ENCODE measurements around the gene FSTL1. TPM values are rescaled to one million over a fixed set of nuclear protein-coding genes. Genes with fewer than 3 reads are reported as not detected.

Gene FSTL1
- total RNA-seq, 1 donor from 2014 or later: 217 TPM

DNA sequence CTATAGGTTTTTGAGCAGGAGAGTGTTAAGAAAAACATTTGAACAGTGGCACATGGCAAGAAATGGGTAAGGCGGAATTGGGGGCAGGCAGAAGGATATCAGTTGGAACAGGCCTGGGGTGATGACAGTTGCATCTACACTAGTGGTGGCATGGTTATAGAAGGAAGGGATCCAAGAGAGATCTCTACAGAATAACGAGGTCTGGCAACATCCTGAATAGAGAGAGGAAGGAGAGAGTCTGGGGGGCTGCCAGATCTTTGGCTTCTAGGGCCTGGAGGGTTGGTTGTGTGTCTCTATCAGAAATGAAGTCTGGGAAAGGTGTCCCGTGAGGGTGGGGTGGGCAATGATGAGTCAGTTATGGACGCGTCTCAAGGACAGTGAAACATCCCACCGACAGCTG is 26.3 kb downstream of the FSTL1 start:
- no peak for DNase-seq (ENCODE audit: missing footprints)
- intact Hi-C loops (cut with DNase I): loop anchor here (1.0 to 5.0 kb wide), 2 partner anchors 132 to 847 kb away; partner anchors contain the start of gene ADPRH
- ATAC-seq: peak; percentile 33

DNA sequence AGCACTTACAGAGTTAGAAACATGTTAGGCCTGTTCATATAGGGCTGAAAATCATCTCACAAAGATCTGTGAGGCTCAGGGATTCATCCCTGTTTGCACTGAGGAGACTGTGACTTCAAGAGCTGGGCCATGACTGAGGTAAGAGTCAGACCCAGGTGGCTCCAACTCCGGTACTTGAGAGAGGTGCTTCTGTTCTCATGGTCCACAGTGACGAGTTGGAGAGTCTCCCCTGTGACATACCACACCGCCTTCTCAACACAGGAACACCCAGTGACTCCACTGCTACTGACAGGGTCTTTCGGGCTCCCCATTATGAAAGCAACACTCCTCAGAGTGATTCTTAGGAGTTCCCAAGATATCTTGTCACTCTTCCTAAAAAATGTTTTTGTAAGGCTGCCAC is 27.4 kb downstream of the FSTL1 start:
- intact Hi-C loops (cut with DNase I): loop anchor here (5.0 kb wide), 1 partner anchor 846 kb away; the partner anchor contains the start of gene ADPRH
- ATAC-seq: no peak

DNA sequence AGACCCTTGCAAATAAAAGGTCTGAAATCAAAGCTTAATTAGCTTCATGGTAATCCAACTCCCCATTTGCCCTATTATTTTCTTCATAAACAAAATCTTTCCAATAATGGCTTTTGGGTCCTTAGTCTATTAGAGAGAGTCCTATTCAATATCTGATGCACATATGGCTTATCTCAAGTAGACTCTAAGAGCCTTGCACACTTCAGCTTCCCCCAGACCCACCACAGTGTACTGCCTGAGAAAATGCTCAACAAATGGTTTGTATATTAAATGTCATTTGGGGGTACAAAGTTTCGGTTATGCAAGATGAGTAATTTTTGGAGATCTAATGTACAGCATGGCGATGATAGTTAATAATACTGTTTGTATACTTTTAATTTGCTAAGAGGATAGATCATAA is 28.9 kb downstream of the FSTL1 start:
- intact Hi-C loops (cut with DNase I): loop anchor here (5.0 kb wide), 1 partner anchor 845 kb away; the partner anchor contains the start of gene ADPRH
- DNase-seq (ENCODE audit: missing footprints) (no peak), ATAC-seq (no peak)

More for the DNA sequence above, 27.4 kb downstream of the FSTL1 start:
- no peak for DNase-seq (ENCODE audit: missing footprints)

DNA sequence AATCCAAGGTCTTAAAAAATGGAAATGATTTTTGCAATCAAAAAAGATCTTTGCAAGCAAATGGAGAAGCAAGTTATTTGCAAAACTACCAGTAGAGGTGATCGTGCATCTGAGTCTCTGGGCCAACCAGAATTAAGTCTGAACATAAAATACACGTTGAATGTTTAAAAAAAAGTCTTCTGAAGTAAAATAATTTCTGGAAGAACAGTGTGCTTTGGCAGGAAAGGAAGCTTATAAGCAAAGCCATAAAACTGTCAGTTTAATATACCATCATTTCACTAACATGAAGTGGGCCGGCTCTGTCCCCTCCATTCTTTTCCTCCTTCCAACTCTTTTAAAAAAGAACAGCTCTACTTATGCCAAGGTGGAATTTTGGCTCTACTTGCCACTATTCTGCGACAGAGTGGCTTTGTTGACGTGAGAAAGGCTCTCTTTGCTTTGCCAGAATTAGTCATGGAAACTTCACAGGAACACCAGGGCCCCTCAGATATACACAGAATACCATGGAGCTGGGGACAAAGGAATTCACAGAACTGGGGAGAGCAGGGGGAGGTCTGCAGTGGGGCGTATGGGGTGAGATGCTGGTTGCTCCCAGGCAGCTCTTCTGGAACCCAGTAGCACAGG is 29.8 kb downstream of the FSTL1 start:
- peak; percentile 33 for ATAC-seq
- intact Hi-C loops (cut with DNase I): loop anchor here (5.0 kb wide), 1 partner anchor 844 kb away; the partner anchor contains the start of gene ADPRH
- no peak for DNase-seq (ENCODE audit: missing footprints)

DNA sequence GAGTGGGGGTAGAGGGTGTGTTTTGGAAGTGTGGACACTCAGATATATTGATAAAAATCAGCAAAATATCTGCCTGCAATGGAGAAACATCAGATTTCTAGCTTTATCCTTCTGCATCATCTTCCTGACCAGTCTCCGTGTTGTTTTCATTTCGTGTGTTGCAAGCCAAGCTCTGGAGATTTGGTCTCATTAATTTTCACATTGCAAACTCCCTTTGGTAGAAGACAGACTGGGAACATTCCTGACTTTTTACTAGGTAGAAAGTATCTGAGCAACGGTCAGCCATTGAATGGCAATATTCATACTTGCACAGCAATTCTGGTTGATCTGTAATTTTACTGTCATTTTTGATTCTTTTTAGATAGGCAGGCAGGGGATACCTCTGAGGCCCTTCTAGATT is 30.4 kb downstream of the FSTL1 start:
- intact Hi-C loops (cut with DNase I): loop anchor here (5.0 kb wide), 1 partner anchor 843 kb away; the partner anchor contains the start of gene ADPRH
- no peak for ATAC-seq
- no peak for DNase-seq (ENCODE audit: missing footprints)

DNA sequence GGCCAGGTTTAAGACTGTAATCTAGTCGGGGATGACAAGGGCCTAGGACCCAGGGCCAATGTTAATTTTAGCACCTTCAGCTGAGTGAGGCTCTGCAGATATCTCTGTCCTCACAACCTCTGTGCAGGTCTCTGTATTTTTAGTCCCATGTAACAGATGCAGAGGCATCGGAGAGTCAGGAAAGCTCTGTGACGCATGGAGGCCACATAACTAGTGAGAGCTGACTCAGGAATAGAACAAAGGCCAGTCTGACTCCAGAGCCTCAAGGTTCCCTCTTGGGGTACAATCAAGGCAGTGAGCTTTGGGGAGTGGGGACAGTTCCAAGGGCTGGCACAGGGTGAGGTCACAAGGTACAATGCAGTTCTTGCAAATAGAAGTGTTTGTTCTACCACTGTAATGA is 31.0 kb downstream of the FSTL1 start:
- intact Hi-C loops (cut with DNase I): loop anchor here (1.0 to 5.0 kb wide), 8 partner anchors 31 to 842 kb away; partner anchors contain the start of genes ADPRH, FSTL1, GTF2E1 and LRRC58
- ATAC-seq (peak; percentile 72), DNase-seq (ENCODE audit: missing footprints) (no peak)

DNA sequence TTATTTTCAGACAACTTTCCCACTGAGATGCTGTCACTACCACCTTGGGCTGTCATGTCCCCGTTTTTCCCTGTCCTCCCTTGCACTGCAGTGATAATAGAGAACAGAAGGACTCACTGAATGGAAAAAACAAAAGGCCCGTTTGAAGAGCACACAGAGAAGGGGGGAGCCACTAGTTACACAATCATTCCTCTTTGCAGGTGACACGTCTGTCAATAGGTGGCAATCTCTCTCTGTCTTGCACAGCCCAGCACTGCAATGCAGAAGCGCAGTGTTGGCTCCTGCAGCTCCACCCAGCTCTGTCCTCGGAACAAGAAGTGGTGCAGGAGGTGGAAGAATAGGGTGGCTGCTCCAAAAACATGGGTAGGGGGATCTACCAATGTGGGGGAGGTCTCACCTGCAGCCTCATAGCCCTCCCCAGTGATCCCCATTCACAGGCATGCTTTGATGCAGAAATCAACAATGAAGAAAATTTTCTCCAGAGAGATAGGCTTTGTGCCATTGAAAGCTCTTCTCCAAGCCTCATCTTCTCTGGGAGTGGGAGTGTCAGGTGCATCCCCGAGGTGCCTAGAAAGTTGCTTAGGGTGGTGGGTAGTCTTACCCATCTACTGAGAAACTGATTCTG is 31.8 kb downstream of the FSTL1 start:
- ATAC-seq (peak; percentile 69), DNase-seq (ENCODE audit: missing footprints) (no peak)
- intact Hi-C loops (cut with DNase I): loop anchor here (1.0 to 5.0 kb wide), 7 partner anchors 32 to 527 kb away; partner anchors contain the start of genes FSTL1, GTF2E1, LRRC58 and RABL3

DNA sequence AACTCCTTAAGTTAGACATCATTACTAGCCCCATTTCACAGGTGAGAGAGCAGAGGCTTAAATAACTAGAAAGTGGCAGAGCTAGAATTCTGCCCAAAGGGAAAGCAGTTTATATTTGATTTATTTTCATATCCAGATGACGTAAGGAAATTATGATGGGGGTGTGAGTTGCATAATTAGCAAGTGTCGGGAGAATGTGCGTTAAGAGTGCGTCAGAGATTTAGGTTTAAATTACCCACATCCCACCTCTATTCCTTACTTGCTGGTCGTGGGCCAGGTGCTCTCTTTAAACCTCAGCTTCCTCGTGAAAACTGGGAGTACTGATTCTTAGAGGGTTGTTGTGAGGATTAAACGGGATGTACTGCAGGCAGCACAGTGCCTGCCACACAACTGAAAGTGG is 32.3 kb downstream of the FSTL1 start:
- ATAC-seq (no peak), DNase-seq (ENCODE audit: missing footprints) (no peak)
- intact Hi-C loops (cut with DNase I): loop anchor here (2.0 to 5.0 kb wide), 6 partner anchors 32 to 526 kb away; partner anchors contain the start of genes FSTL1, GTF2E1, LRRC58 and RABL3

DNA sequence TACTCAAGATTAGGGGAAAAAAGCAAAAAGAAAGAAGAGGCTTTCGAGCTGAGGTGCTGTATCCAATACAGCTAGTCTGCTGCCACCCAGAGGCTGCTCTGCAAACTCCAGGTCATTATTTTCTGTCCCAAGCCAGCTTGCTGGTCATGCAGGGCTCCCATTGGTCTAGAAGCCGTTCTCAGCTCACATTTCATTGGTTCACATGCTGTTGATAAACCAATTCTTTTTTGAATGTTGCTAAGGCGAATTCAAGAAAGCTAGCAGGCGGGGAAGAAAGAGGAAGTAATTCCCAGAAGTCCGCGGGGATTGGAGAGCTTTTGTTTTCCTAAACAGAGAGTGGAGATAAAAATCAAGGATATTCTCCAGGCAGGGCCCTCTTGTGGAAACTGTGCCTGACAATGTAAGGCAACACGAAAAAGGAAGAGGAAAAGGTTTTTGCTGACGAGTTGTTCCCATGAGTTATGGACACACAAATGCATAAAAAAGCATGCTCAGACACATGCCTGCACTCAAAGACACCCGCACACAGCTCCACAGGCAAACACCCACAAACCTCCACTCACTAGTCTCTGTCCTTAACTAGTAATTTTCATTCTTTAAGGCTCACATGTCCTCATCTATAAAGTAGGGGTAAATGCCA is 33.4 kb downstream of the FSTL1 start:
- ATAC-seq (peak; percentile 61), DNase-seq (ENCODE audit: missing footprints) (peak; percentile 88)
- intact Hi-C loops (cut with DNase I): loop anchor here (2.0 to 5.0 kb wide), 4 partner anchors 70 to 525 kb away; partner anchors contain the start of genes GTF2E1, LRRC58 and RABL3

DNA sequence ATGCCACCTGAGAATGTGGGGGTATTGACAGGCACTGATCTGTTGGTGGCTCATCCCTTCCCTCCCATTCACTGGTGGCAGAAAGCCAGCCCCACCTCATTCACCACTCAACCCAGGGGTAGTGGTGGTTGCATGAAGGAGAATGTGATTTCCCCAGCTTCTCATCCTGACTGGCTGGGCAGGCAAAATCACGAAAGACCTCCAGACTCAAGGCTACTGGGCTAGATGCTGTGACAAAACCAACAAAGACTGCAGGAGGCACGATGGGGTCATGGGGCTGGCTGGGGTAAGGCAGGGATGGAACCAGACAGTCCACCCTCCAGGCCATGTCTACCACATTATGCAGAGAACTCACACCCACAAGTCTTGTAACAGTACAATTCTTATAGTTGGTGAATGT is 33.9 kb downstream of the FSTL1 start:
- no peak for ATAC-seq
- DNase-seq (ENCODE audit: missing footprints): no peak
- intact Hi-C loops (cut with DNase I): loop anchor here (2.0 to 5.0 kb wide), 4 partner anchors 70 to 525 kb away; partner anchors contain the start of genes GTF2E1, LRRC58 and RABL3

DNA sequence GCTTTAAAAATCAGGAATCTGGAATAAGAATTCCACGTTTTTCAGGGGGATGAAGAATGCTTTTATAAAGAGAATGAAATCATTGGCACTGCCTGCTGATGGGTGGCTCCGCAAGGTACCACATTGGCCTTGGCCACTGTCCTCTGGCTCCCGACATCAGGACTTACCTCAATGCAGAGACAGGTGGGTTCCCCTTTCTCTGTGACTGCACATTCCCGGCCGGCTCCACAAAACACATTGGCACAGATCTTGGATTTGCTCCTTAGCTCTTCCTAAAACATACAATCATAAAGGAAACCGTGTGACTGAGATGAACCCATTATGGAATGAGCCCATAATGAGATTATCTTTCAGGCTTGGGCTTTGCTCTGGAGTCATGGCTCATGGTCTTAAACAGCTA is 35.0 kb downstream of the FSTL1 start:
- intact Hi-C loops (cut with DNase I): loop anchor here (2.0 to 5.0 kb wide), 4 partner anchors 68 to 523 kb away; partner anchors contain the start of genes GTF2E1, LRRC58 and RABL3
- no peak for DNase-seq (ENCODE audit: missing footprints)
- ATAC-seq: no peak

DNA sequence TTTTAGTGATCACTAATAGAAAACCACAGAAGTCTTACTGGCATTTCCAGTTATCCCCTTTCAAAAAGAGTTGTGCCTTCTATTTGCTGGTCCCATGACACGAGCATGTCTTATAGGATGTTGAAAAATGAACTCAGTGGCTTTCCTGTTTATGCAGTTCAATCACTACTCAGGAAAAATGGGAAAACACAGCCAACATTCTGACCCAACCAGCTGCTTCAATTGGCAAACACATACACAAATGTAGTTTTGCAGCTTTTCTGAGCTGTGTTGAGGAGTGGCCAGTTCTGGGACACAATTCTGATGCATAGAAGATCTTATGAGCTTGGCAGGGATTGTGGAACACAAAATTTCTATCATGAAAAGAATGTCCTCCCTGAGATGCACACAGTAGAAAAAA is 40.3 kb downstream of the FSTL1 start:
- DNase-seq (ENCODE audit: missing footprints) (no peak), ATAC-seq (no peak)
- intact Hi-C loops (cut with DNase I): no loop called here

DNA sequence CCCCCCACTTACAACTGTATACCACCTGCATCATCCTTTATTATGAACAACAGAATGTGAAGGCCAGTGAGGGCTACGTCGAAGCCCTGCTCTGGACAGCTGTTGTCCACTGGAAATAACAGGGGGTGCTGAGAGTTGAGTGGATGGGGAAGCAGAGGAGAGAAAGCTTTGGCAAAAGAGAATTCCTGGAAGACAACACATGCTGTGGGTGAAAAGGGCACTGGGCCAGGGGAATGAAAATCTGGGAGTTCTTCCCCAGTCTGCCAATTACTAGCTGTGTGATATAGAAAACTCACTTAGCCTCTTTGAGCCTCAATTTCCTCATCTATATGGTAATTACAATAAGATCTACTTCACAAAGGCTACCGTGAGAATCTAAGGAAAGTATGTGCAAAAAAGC is 40.7 kb downstream of the FSTL1 start:
- ATAC-seq: no peak
- DNase-seq (ENCODE audit: missing footprints): no peak
- intact Hi-C loops (cut with DNase I): no loop called here

DNA sequence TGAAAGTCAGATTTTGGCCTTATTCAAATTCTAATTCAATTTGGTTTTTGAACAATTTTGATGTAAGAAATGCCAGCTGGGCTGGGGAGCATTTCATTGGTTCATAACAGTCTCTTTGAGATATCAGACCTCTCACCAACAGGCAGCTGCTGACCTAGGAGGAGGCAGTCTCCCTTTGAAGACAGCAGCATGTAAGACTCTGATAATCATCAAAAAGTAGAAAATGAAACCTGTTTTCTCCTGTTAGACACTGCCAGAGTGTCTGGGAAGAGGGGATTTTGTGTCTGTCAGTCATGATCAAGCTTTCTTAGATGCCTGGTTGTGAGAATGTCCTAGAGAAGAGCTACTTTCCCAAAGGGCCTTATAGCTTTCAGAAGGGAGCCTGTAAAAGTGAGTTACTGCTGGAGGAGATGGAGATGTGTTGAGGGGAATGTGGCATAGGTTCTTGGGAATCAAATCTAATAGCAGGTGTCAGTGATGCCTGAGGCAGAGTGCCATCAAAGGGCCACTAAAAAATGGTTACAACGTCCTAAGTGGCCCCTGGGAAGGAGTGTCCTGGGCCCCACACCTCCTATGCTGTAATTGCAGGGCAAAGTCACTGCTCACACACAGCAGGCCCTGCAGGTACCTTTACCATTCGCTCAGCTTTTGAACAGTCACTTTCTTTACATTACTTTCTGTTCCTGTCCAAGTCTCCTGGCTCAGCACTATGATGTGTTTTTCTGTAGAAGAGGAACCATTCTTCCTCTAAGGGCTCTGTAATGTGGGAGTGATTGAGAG is 43.1 kb downstream of the FSTL1 start:
- no peak for ATAC-seq
- DNase-seq (ENCODE audit: missing footprints): no peak
- intact Hi-C loops (cut with DNase I): no loop called here

DNA sequence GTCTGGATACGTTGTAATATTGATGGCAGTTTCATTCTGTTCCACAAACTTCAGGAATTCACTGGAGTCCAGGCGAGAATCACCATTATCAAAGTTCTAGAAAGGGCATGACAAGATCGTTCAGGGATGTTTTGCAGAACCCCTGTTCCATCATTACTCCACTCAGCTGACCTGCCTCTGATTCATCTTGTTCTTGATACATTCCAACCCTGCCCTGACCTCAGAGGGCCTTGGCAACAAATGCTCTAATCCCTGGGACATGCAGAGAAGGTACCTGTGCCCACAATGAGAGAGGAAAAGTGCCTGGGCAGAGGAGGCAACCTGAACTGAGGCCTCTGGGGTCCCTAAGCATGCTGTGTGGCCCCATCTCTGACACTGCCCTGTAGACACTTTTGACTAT is 45.9 kb downstream of the FSTL1 start:
- ATAC-seq: no peak
- no peak for DNase-seq (ENCODE audit: missing footprints)
- intact Hi-C loops (cut with DNase I): no loop called here

DNA sequence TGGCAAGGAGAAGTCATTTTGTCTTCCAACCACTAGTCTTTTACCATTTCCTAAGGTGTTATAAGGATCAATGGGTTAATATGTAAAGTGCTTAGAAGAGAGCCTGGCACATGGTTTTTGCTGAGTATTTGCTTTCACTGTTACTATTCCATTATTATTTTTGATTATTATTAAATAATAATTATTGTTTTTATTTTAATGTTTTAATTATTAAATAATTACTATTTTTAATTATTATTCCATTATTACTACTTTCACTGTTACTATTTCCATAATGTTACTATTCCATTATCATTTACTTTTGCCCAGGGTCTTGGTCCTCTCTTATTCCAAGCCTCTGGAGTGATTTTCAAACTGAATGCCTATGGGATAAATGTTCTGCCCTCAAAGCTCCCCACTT is 48.5 kb downstream of the FSTL1 start:
- ATAC-seq: no peak
- no peak for DNase-seq (ENCODE audit: missing footprints)
- intact Hi-C loops (cut with DNase I): no loop called here

DNA sequence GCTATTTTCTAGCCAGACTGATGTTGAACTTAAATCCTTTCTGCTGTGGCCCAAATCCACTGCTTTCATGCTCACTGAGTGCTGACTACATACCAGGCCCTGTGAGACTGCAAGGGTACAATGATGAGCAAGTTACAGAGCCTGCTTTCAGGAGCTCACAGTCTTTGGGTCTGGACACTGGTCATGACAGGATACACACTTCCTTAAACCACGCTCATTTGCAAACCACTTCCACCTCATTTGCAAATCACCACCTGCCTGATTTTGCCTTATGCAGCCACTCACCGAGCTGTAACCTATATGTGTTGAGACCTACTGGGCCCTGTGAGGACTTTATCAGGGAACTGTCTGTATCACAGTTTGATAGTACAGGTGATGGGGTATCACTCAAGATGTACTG is 51.4 kb downstream of the FSTL1 start:
- DNase-seq (ENCODE audit: missing footprints) (no peak), ATAC-seq (no peak)
- intact Hi-C loops (cut with DNase I): no loop called here

DNA sequence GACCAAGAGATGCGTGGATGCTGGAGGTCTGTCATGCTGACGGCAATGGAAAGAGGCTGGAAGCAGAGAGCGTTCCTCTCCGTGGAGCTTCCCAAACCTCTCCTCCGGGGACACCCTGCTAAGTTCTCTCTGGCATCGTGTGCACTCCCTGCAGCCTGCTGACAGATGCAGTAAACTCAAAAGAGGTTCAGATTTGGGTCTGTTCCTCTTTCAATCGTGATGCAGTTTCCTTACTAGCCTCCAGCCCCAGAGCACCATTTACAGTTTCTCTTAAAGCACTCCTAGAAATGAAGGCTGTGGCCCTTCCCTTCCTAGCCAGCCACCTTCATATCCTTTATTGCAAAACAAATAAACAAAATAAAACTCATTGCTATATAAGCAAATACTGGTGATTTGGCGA is 54.3 kb downstream of the FSTL1 start:
- no peak for DNase-seq (ENCODE audit: missing footprints)
- no peak for ATAC-seq
- intact Hi-C loops (cut with DNase I): no loop called here

DNA sequence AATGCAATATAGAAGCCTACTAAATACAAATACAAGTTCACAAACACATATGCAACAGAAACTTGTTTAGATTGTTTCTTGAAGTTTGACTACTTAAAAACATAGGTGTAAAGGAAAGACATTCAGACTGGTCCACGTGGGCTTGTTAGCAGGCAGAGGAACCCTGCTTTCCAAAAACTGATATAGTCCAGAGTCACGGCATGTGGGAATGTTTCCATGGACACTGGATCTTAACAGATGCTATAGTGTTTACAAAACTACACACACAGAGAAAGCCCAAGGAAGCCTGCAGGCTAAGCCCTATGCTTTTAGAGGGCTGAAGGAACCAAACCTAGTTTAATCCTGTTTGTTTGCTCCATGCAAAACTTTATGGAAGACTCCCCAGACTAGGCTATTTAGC is 56.4 kb downstream of the FSTL1 start:
- ATAC-seq (no peak), DNase-seq (ENCODE audit: missing footprints) (no peak)
- intact Hi-C loops (cut with DNase I): no loop called here
